HepG2 (cell line): ENCODE results near the gene PDGFD. TPM values are rescaled to one million over a fixed set of nuclear protein-coding genes. Genes with fewer than 3 reads are reported as not detected.

ENCODE experiments used
- ATAC-seq: fragments of 200-7000 bp; cut with Tn5 transposase; 3 replicates; pipeline ENCODE4 v1.9.1; 2020; ENCODE audit warnings: mild to moderate bottlenecking, moderate library complexity
- BruUV-seq: library from RNA; stranded (reverse); fragments of 400-500 nt; replicated peaks from 2 replicates; lab custom pipeline; 2021; lab: Mats Ljungman, UMichigan
- CTCF ChIA-PET: fragments of 300-600 bp; formaldehyde crosslinking; extraction: SDS; loops from one replicate; lab custom pipeline; 2021; ENCODE audit warnings: low total read pairs, inconsistent platforms, low intra/inter-chr PET ratio; lab: Yijun Ruan, JAX
- POLR2A ChIA-PET: fragments of 350-600 bp; sonication (Branson Sonifier 250); formaldehyde crosslinking; loops from one replicate; lab custom pipeline; 2020; ENCODE audit warnings: antibody characterized with exemption, inconsistent platforms; lab: Yijun Ruan, JAX
- DNase-seq: peaks from one replicate; pipeline ENCODE4 v3.0.0-alpha.2; 2015; ENCODE audit warnings: low spot score
- FAIRE-seq: peaks from 3 replicates; lab custom pipeline; 2011; peaks lifted over from hg19 to GRCh38; lab: Jason Lieb, UNC
- H2AFZ ChIP-seq: one replicate; pipeline ENCODE4 v1.6.1; 2011; ENCODE audit warnings: low read length, inconsistent platforms
- H3K27ac ChIP-seq: fragments of 300-600 bp; 3 replicates; pipeline ENCODE4 v1.8.0; 2011; ENCODE audit warnings: mixed run types, mild to moderate bottlenecking, mixed read lengths, low read length, inconsistent platforms; ENCODE audit not compliant: insufficient read depth; ENCODE audit errors: extremely low read length
- H3K27me3 ChIP-seq, 2 experiments: fragments of 200-600 bp in 1 of 2; 2 replicates in 1 of 2; 3 replicates in 1 of 2; pipeline versions ENCODE4 v1.6.0 to v1.8.0; 2011; ENCODE audit warnings: low read length in 2 of 2, mild to moderate bottlenecking in 2 of 2, moderate library complexity in 2 of 2, inconsistent platforms in 1 of 2; ENCODE audit not compliant: insufficient read depth in 2 of 2, control insufficient read depth in 1 of 2
- H3K36me3 ChIP-seq, 2 experiments: fragments of 200-600 bp in 1 of 2; replicated peaks in 1 of 2; 2 replicates in 1 of 2; 3 replicates in 1 of 2; pipeline versions ENCODE4 v1.5.1 to v1.8.0; 2011; ENCODE audit warnings: low read length in 2 of 2, inconsistent platforms in 1 of 2; ENCODE audit not compliant: insufficient read depth in 2 of 2, control insufficient read depth in 1 of 2
- H3K4me1 ChIP-seq: 2 replicates; pipeline ENCODE4 v1.5.1; 2012; ENCODE audit warnings: low read length, inconsistent platforms; ENCODE audit not compliant: insufficient read depth
- H3K4me2 ChIP-seq: 2 replicates; pipeline ENCODE4 v1.6.0; 2011; ENCODE audit warnings: low read depth, low read length, inconsistent platforms
- H3K4me3 ChIP-seq, 3 experiments: fragments of 200-600 bp in 1 of 3; sonication (generic), shearing (Covaris generic) in 1 of 3; replicated peaks in 1 of 3; 2 replicates each; pipeline ENCODE4 v1.5.1; 2011 to 2016; ENCODE audit warnings: low read length in 3 of 3, inconsistent platforms in 2 of 3, low read depth in 2 of 3, mild to moderate bottlenecking in 2 of 3, control low read depth in 1 of 3, mixed read lengths in 1 of 3; ENCODE audit not compliant: insufficient read depth in 1 of 3
- H3K79me2 ChIP-seq: one replicate; pipeline ENCODE4 v1.6.1; 2011; ENCODE audit warnings: low read length, inconsistent platforms; ENCODE audit not compliant: insufficient read depth
- H3K9ac ChIP-seq: 2 replicates; pipeline ENCODE4 v1.6.0; 2011; ENCODE audit warnings: mild to moderate bottlenecking, low read depth, low read length, inconsistent platforms; ENCODE audit not compliant: insufficient read depth
- H3K9me3 ChIP-seq: 2 replicates; pipeline ENCODE4 v1.5.1; 2012; ENCODE audit warnings: mild to moderate bottlenecking, low read length
- H4K20me1 ChIP-seq: 2 replicates; pipeline ENCODE4 v1.6.0; 2011; ENCODE audit warnings: inconsistent platforms, mild to moderate bottlenecking, low read length, moderate library complexity; ENCODE audit not compliant: insufficient read depth
- ADNP ChIP-seq: sonication (generic); formaldehyde crosslinking; IDR thresholded peaks from 2 replicates; pipeline ENCODE4 v1.4.0; 2020; ENCODE audit warnings: missing genetic modification reagents
- CBFB ChIP-seq: sonication (generic); formaldehyde crosslinking; IDR thresholded peaks from 2 replicates; pipeline ENCODE4 v1.4.0; 2020; ENCODE audit warnings: missing genetic modification reagents
- EHMT2 ChIP-seq: fragments of 200-600 bp; sonication (generic); IDR thresholded peaks from 2 replicates; pipeline ENCODE4 v1.7.0; 2017; ENCODE audit warnings: antibody characterized with exemption, low read depth, low read length, borderline replicate concordance
- HDAC6 ChIP-seq: fragments of 200-600 bp; sonication (generic); IDR thresholded peaks from 2 replicates; pipeline ENCODE4 v1.7.0; 2017; ENCODE audit warnings: mild to moderate bottlenecking, antibody characterized with exemption, low read length, low read depth
- HNF1B ChIP-seq: sonication (generic); formaldehyde crosslinking; IDR thresholded peaks from 2 replicates; pipeline ENCODE4 v1.5.1; 2020; ENCODE audit warnings: mild to moderate bottlenecking, moderate library complexity, missing genetic modification reagents
- JUNB ChIP-seq: sonication (generic); formaldehyde crosslinking; IDR thresholded peaks from 2 replicates; pipeline ENCODE4 v1.8.0; 2022; ENCODE audit warnings: missing genetic modification reagents, mild to moderate bottlenecking, borderline replicate concordance
- MEF2D ChIP-seq: sonication (generic); formaldehyde crosslinking; IDR thresholded peaks from 2 replicates; pipeline ENCODE4 v1.5.1; 2020; ENCODE audit warnings: mild to moderate bottlenecking, missing genetic modification reagents
- MTA3 ChIP-seq: sonication (generic); formaldehyde crosslinking; IDR thresholded peaks from 2 replicates; pipeline ENCODE4 v1.4.0; 2020; ENCODE audit warnings: missing genetic modification reagents
- PHB2 ChIP-seq: fragments of 450-650 bp; IDR thresholded peaks from 2 replicates; pipeline ENCODE4 v1.6.1; 2018; ENCODE audit not compliant: partially characterized antibody
- PLRG1 ChIP-seq: fragments of 450-650 bp; conservative IDR thresholded peaks from 2 replicates; pipeline ENCODE4 v1.6.1; 2016
- SMC3 ChIP-seq: IDR thresholded peaks from 2 replicates; pipeline ENCODE4 v1.6.1; 2011; ENCODE audit warnings: low read length, improper control_type of control experiment
- TSC22D2 ChIP-seq: sonication (generic); formaldehyde crosslinking; IDR thresholded peaks from 2 replicates; pipeline ENCODE4 v1.5.1; 2020; ENCODE audit warnings: missing genetic modification reagents, mild to moderate bottlenecking, borderline replicate concordance
- U2AF1 ChIP-seq: fragments of 200-400 bp; formaldehyde crosslinking; optimal IDR thresholded peaks from 2 replicates; pipeline ENCODE3; 2017; ENCODE audit warnings: mild to moderate bottlenecking, low read depth, low read length
- ZNF317 ChIP-seq: sonication (generic); formaldehyde crosslinking; IDR thresholded peaks from 2 replicates; pipeline ENCODE4 v1.5.0; 2020; ENCODE audit warnings: mild to moderate bottlenecking, missing genetic modification reagents
- ZNF382 ChIP-seq: sonication (generic); formaldehyde crosslinking; IDR thresholded peaks from 2 replicates; pipeline ENCODE4 v1.5.0; 2020; ENCODE audit warnings: missing genetic modification reagents, mild to moderate bottlenecking, borderline replicate concordance
- ZNF558 ChIP-seq: sonication (generic); formaldehyde crosslinking; IDR thresholded peaks from 2 replicates; pipeline ENCODE4 v1.9.0; 2022; ENCODE audit warnings: mild to moderate bottlenecking, missing genetic modification reagents, borderline replicate concordance
- ZNF724P ChIP-seq: sonication (generic); formaldehyde crosslinking; IDR thresholded peaks from 2 replicates; pipeline ENCODE4 v1.8.0; 2022; ENCODE audit warnings: missing genetic modification reagents, borderline replicate concordance
- ZNF772 ChIP-seq: sonication (generic); formaldehyde crosslinking; IDR thresholded peaks from 2 replicates; pipeline ENCODE4 v1.5.0; 2020; ENCODE audit warnings: mild to moderate bottlenecking, missing genetic modification reagents
- ZSCAN12 ChIP-seq: sonication (generic); formaldehyde crosslinking; IDR thresholded peaks from 2 replicates; pipeline ENCODE4 v1.9.0; 2021; ENCODE audit warnings: mild to moderate bottlenecking, missing genetic modification reagents
- WGBS: methylation state at CpG from one replicate; pipeline ENCODE4 v1.1.6; 2017; ENCODE audit warnings: low lambda C conversion rate; 5-methylcytosine and 5-hydroxymethylcytosine counted together
- in situ Hi-C: cut with HindIII; loops from 2 replicates; pipeline ENCODE4 v1.10.0; 2017; ENCODE audit warnings: low pct_unique_long_range_greater_than_20kb; ENCODE audit not compliant: extremely low pct_ligation_motif_present
- intact Hi-C: fragments of 100-400 bp; cut with micrococcal nuclease; formaldehyde crosslinking; loops from one replicate; pipeline ENCODE4 v1.10.0; 2022; ENCODE audit not compliant: unreplicated experiment
- polyA plus RNA-seq, 8 experiments: library from polyadenylated mRNA; depleted of rRNA in 3 of 8; stranded (reverse) in 7 of 8; unstranded in 1 of 8; fragments of >200 nt; fragmentation: Illumina TruSeq in 4 of 8; extraction: Trizol in 4 of 8; gene quantifications; 2 replicates each; pipeline versions ENCODE4 v1.2.1 to v1.2.3, GENCODE V29; 2011 to 2016; ENCODE audit warnings: low read depth in 4 of 8, missing spikeins in 1 of 8, mixed read lengths in 1 of 8; ENCODE audit not compliant: insufficient read depth in 1 of 8
- total RNA-seq, 5 experiments: library from RNA; depleted of rRNA; stranded (reverse); fragments of >200 nt; fragmentation: Illumina TruSeq; extraction: Trizol; gene quantifications; 2 replicates each; pipeline ENCODE4 v1.2.3, GENCODE V29; 2016; ENCODE audit warnings: low read depth in 1 of 5

Gene PDGFD
- total and polyA plus RNA-seq, 2 of the 13 experiments (the other 11 are each of a cell fraction or from before 2014, with no cell fraction given), result 0.09 to 0.29 TPM

- Histone ChIP-seq H3K9ac (no peak overlapping the region), H2AFZ (no peak overlapping the region), H3K79me2 (no peaks in the 10 kb centered on the region), H3K27me3 (no peaks in the 10 kb centered on the region), H3K4me1 (no peaks in the 10 kb centered on the region), H3K4me2 (no peak overlapping the region), H3K9me3 (peaks cover 5% of the 10 kb centered on the region; the same call in 1 of the 2 replicates), H4K20me1 (no peaks in the 10 kb centered on the region), H3K27ac (no peak overlapping the region), H3K4me3 (no peak overlapping the region), H3K36me3 (no peaks in the 10 kb centered on the region)
- in situ Hi-C loops (no loop called here), intact Hi-C loops (no loop called here)
- TF ChIP-seq SMC3 (no peak), ZNF558 (no peak), MEF2D (no peak), ZSCAN12 (no peak), ADNP (CRISPR knock-in tag) (no peak), ZNF382 (CRISPR knock-in tag) (no peak), TSC22D2 (CRISPR knock-in tag) (no peak), CBFB (CRISPR knock-in tag) (no peak), U2AF1 (no peak), ZNF772 (no peak), ZNF317 (CRISPR knock-in tag) (no peak), ZNF724P (CRISPR knock-in tag) (no peak), HDAC6 (no peak), PHB2 (no peak), PLRG1 (no peak), JUNB (CRISPR knock-in tag) (no peak), EHMT2 (no peak), HNF1B (CRISPR knock-in tag) (no peak), MTA3 (CRISPR knock-in tag) (no peak)
- DNase-seq, result no peak
- WGBS, result 2% methylated on average over 3 of the region's 3 CpGs
- ChIA-PET POLR2A (no interaction called here), CTCF (no interaction called here)
- ATAC-seq, result no peak
- FAIRE-seq, result no peak
- no TSS peak for BruUV-seq
Observed at GRCh38 chr11:103968685-103969084, 195.3 kb downstream of the PDGFD start.
